Uterus (tissue), 2 donors: Measurements from ENCODE around the gene ALOX12B.

Experiments used
- CTCF ChIP-seq, 4 experiments: fragments of 200-600 bp in 2 of 4; fragments of 450-650 bp in 2 of 4; sonication (generic) in 2 of 4; IDR thresholded peaks; one replicate each; pipeline ENCODE4 v1.5.1; 2016 to 2019; ENCODE audit warnings: antibody characterized with exemption in 4 of 4, mild to moderate bottlenecking in 2 of 4, moderate library complexity in 1 of 4
- POLR2A ChIP-seq, 2 donors: fragments of 450-650 bp; IDR thresholded peaks; one replicate each; pipeline ENCODE4 v1.6.1; 2016; ENCODE audit warnings: antibody characterized with exemption in 2 of 2, mild to moderate bottlenecking in 1 of 2, moderate library complexity in 1 of 2

DNA sequence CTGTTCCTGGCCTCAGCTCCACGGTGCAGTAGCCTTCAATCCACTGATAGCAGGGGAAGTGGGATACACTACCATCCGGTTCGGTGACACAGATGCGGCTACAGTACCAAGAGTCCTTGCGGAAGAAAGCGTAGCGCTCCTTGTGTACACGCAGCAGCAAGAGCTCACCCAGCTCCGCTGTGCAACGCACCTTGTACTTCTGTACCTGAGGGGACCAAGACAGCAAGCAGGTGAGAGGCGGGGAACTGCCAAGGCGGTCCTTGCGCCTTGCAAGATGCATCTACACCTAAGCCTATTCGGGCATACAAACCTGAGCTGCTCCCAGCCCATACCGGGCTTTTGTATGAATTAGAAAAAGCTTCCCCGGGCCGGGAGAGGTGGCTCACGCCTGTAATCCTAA lies 29.3 kb upstream of the ALOX12B start:
- TF ChIP-seq CTCF (IDR thresholded peaks at IDR 0.05) (no peak), POLR2A (IDR thresholded peaks at IDR 0.05) (no peak)
